A549 (cell line): ENCODE measurements around the gene GNAO1.
"Not testable (repeated sequence)": the region's sequence is repeated elsewhere in the genome, so short reads cannot be mapped to it uniquely, and the experiment has no call there.

ENCODE experiments used
- CTCF ChIP-seq: fragments of >200 bp; sonication (Bioruptor Twin); formaldehyde crosslinking; IDR thresholded peaks from 3 replicates; pipeline ENCODE4 v1.5.1; 2016
- EP300 ChIP-seq, 2 experiments: fragments of >200 bp; sonication (Bioruptor Twin); formaldehyde crosslinking; IDR thresholded peaks; 2 replicates in 1 of 2; 3 replicates in 1 of 2; pipeline ENCODE4 v1.6.1; 2016 to 2017
- GATA3 ChIP-seq: IDR thresholded peaks from 2 replicates; pipeline ENCODE4 v1.6.1; 2012; ENCODE audit warnings: borderline replicate concordance
- JUN ChIP-seq, 2 experiments: fragments of >200 bp; sonication (Bioruptor Twin); formaldehyde crosslinking; IDR thresholded peaks; 2 replicates in 1 of 2; 3 replicates in 1 of 2; pipeline ENCODE4 v1.6.1; 2016 to 2017
- KDM5A ChIP-seq: fragments of 200-600 bp; sonication (generic); IDR thresholded peaks from 2 replicates; pipeline ENCODE4 v1.6.1; 2016; ENCODE audit warnings: antibody characterized with exemption, mild to moderate bottlenecking
- MAZ ChIP-seq: fragments of 150-350 bp; IDR thresholded peaks from 2 replicates; pipeline ENCODE4 v1.6.1; 2014; ENCODE audit warnings: antibody characterized with exemption, low read depth, low read length, borderline replicate concordance
- POLR2A ChIP-seq: IDR thresholded peaks from 2 replicates; pipeline ENCODE4 v1.6.1; 2012; ENCODE audit warnings: mild to moderate bottlenecking, low read length
- RAD21 ChIP-seq, 2 experiments: fragments of >200 bp in 1 of 2; sonication (Bioruptor Twin) in 1 of 2; formaldehyde crosslinking in 1 of 2; IDR thresholded peaks in 1 of 2; conservative IDR thresholded peaks in 1 of 2; 2 replicates in 1 of 2; 3 replicates in 1 of 2; pipeline ENCODE4 v1.6.1; 2012 to 2018; ENCODE audit warnings: inconsistent platforms in 1 of 2
- SMC3 ChIP-seq: fragments of >200 bp; sonication (Bioruptor Twin); formaldehyde crosslinking; IDR thresholded peaks from 3 replicates; pipeline ENCODE4 v1.6.1; 2018; ENCODE audit warnings: inconsistent platforms
- ZSCAN20 ChIP-seq: fragments of 250-450 bp; sonication (Bioruptor Pico); IDR thresholded peaks from 2 replicates; pipeline ENCODE4 v1.8.0; 2022; ENCODE audit warnings: mild to moderate bottlenecking, moderate library complexity
- TF ChIP-seq, protein P1 (sequence below): fragments of 450-650 bp; IDR thresholded peaks from 2 replicates; pipeline ENCODE4 v1.6.1; 2014; ENCODE audit warnings: antibody characterized with exemption
- TF ChIP-seq, protein P2 (sequence below): fragments of 250-450 bp; sonication (Bioruptor Pico); IDR thresholded peaks from 2 replicates; pipeline ENCODE4 v1.5.0; 2020; ENCODE audit warnings: low read depth, mild to moderate bottlenecking, moderate library complexity

- TF ChIP-seq, protein P1, sequence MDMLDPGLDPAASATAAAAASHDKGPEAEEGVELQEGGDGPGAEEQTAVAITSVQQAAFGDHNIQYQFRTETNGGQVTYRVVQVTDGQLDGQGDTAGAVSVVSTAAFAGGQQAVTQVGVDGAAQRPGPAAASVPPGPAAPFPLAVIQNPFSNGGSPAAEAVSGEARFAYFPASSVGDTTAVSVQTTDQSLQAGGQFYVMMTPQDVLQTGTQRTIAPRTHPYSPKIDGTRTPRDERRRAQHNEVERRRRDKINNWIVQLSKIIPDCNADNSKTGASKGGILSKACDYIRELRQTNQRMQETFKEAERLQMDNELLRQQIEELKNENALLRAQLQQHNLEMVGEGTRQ = not testable (repeated sequence)
- TF ChIP-seq JUN (IDR thresholded peaks at IDR 0.05); CTCF; GATA3; MAZ; KDM5A; POLR2A; RAD21 (conservative IDR thresholded peaks at IDR 0.05 in 1 of 2, IDR thresholded peaks at IDR 0.05 in 1 of 2); ZSCAN20 (CRISPR knock-in tag); EP300 (IDR thresholded peaks at IDR 0.05); SMC3: not testable (repeated sequence)
- TF ChIP-seq, protein P2, sequence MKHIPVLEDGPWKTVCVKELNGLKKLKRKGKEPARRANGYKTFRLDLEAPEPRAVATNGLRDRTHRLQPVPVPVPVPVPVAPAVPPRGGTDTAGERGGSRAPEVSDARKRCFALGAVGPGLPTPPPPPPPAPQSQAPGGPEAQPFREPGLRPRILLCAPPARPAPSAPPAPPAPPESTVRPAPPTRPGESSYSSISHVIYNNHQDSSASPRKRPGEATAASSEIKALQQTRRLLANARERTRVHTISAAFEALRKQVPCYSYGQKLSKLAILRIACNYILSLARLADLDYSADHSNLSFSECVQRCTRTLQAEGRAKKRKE (CRISPR knock-in tag) = not testable (repeated sequence)
These were observed 189.6 kb downstream of the GNAO1 start for GRCh38 chr16:56380778-56381485.
